Medulla oblongata (tissue), 1 donor: ENCODE results near the gene SORCS2.

Experiments used
- DNase-seq: peaks from one replicate; pipeline ENCODE4 v3.0.0-alpha.2; 2015; ENCODE audit errors: extremely low spot score

Gene SORCS2

GRCh38 chr4:7353846-7354610, 161.7 kb downstream of the SORCS2 start:
- no peak for DNase-seq

GRCh38 chr4:7354927-7355326, 162.6 kb downstream of the SORCS2 start:
- DNase-seq, result no peak

GRCh38 chr4:7355795-7356194, 163.5 kb downstream of the SORCS2 start:
- no peak for DNase-seq

- no peak for DNase-seq
Observed at GRCh38 chr4:7356667-7357310, 164.5 kb downstream of the SORCS2 start.

DNA sequence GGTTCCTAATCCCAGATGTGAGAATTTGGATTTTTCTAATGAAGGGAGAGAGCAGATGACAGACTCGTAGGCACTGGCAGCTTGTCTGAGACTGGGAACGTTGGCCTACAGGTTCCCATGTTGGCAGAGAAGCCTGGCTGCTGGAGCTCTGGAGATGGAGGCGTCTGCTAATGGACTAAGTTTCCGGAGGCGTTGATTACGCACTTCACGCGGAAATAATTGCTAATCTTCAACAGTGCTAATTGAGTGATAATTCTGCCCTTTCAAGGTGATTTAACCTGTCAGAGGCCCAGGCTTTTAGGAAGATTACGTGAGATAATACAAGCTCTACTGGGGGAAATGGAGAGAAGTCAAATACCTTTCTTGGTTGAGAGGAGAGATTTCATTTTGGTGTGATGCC, 165.0 kb downstream of the SORCS2 start:
- DNase-seq, result no peak

DNA sequence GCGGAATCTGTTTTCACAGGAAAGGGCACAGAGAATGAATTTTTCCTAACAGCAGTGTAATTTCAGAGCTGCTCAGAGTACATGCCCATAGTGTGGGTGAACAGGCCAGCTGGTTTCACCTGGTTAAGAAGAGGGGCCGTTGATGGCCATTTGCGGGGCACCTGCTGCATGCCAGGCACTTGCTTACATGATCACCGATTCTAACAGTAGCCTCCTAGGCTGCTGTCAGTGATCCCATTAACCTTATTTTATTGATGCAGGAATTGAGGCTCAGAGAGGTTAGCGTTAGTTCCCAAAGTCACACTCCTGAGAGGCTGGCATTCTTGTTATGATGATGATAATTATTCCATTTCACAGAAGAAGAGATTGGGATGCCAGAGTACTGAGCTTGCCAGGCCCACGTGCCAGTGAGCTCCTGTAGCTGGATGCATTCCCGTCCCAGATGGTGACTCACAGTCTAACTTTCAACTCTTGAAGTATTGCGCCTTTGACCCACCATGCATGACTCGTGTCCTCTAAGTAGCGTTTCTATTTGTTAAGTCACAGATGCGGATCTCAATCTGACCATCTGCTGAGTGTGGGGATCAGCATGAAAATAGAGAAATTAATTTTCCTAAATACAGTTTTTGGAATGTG, 165.9 kb downstream of the SORCS2 start:
- peak; percentile 44 for DNase-seq

DNA sequence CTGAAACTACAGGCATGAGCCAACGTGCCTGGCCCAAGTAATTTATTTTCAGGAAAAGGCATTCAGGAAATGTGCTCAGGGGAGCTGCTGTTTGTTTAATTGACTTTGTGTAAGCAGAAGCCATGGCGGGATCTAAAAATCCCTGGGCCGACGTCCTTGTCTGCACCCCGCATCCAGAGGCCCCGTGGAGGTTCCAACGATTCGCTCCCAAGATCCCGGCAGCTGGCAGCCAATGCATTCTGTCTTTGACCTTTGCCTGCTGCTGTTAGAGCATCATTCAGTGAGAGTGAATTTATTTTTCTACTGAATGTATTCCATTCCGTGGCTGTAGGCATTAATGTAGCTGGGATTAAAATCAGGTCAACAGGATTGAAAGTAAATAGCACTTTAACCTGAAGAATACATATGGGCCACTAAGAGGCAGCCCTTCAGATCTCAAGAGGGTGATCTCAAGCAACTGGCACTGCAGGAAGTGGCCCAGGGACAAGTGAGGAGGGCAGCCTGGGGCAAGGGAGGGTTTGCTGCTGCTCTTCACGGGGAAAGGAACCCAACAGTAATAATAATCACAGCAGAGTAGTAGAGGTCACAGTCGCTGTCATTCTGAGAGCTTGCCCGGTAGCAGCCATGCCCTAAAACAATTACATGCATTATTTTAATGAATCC, 167.2 kb downstream of the SORCS2 start:
- no peak for DNase-seq

DNA sequence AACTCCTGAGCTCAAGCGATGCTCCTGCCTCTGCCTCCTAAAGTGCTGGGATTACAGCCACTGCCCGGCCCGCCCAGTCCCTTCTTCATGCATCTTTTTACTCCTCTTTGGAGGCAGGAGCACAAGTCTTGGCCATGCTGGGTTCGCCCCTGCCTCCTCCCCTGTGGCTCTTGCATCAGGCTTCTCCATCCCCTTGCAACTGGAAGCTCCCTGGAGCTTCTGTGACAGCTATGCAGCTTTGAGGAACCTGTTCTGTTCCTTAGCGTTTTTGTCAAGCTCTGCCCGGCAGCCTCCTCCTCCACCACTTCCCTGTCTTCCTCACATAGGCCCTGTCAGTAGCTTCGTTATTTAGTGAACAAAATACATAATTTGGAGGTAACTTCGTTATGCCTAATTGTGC, 168.5 kb downstream of the SORCS2 start:
- no peak for DNase-seq

DNA sequence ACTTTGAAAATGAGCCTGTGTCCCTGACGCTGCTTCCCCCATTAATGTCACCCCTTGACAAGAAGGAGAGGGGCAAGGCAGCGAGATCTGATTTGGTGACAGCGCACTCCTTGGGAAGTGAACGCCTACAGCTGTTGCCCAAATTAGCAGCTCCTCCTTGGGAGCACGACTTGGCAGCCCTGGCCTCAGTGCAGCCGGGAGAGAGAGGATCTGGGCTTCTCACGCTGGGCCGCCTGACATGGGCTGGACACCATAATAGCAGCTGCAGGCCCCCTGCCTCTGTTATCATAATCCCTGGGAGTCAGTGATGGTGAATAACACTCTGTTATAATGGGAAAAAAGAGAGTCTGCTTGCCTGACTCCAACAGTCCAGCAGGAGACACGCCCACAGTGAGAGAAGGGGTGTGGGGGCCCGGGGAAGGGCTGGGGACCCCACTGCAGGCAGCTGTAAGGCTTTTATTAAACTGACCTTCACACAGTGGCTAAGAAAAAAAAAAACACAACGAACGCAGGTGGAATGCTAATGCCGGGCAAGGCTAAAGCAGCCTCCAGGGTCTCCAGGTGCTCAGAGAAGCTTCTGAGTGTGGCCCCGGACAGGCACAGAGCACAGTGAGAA, 169.1 kb downstream of the SORCS2 start:
- no peak for DNase-seq

DNA sequence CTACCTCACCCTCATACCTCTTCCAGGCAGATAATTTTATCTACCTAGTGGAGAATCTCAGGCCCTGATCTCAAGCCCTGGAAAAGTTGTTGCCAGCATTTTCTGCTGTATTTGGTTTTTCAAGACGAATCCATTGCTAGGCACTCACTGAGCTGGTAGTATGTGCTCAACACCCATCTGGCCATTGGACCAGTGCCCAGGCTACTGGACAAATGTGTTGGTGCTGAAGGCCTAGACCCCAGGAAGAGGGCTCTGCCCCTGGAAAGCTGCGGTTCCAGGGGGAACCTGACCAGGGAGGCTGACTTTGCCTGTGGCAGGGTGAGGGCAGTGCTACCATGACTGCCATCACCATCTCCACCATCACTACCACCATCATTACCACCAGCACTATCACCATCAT, 170.0 kb downstream of the SORCS2 start:
- no peak for DNase-seq

GRCh38 chr4:7362862-7363430, 170.6 kb downstream of the SORCS2 start:
- no peak for DNase-seq

GRCh38 chr4:7364979-7365378, 172.6 kb downstream of the SORCS2 start:
- DNase-seq, result no peak

DNA sequence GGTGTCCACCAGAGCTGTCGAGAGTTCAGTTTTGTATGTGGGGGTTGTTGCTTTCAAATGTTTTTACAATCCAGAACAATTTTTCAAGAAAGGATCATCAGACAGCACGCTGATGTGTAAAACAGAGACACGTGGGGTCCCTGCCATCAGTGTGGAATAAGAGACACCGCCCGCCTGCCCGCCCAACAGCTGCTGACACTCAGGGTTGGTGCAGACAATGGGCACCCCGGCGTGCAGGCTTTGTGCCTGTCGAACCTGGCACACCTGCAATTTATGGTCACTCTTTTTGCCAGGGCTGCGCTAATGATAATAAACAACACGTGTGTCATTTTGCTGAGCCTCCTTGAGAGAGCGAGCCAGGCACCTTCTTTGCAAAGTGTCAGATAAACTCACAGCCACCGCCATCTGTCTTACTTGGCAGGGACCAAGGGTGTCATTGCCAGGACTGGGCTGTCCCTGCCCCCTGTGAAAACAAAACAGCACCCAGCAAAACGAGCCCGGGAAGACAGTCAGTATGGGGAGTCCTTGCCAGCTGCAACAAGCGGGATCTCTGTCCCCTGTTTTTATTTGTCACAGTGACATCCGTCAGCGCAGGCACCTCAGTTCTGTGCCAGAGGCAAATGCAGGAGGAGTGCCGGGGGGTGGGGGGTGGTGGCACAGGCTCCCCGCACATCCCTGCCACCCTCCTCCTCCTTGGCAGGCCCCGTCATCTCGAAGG, 173.3 kb downstream of the SORCS2 start:
- DNase-seq, result peak; percentile 89

DNA sequence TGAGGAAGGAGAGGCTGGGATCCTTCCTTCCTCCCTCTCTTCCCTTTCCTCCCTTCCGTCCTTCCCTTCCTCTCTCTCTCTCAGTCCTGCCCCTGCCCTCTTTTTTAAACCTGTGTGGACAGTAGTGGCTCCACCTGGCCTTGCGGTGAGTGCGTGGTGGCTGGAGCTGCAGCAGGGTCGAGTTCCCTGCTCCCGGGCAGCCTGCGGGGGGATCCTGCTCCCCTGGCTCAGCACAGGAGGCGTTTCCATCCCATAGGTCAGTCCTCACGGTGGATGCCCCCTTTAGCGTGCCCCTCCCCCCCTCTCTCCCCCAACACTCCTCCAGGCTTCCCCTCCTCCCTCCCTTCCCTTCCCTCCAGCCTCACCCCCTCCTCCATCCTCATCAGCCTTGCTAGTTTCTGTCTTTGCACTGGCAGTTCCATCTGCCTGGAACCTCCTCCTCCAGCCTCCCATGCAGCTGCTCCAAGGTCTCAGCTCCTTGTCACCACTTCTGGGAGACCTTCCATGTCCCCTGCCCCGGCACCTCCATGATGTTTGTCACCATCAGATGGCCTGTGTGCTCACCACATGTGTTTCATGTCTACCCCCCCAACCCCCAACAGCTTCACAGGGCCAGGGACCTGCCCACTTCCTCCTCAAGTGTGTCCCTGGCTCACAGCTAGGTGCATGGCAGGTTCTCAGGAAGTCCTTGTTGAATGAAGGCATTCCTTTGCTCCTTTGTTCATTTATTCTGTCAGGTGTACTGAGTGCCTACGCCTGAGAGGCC, 174.0 kb downstream of the SORCS2 start:
- no peak for DNase-seq

- no peak for DNase-seq
Observed at GRCh38 chr4:7366954-7367353, 174.6 kb downstream of the SORCS2 start.

DNA sequence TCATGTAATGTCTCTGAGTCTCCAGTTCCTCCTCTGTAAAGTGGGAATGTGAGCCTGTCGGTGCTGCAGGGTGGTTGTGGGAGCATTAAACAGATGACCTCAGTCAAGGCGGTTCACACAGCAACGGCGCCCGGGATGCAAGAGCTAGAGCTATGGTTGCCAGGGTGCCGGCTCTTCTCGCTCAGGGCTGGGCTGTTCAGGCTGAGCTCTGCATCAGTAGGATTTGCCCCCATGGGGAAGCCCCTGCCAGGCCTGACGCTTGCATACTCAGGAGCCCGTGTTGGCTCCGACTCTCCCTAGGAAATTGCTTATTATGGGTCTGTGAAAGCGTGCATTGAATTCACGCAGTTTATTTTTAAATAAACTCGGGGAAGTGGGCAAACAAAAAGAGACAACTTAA, 175.1 kb downstream of the SORCS2 start:
- DNase-seq, result no peak

- no peak for DNase-seq
Observed at GRCh38 chr4:7367864-7368277, 175.5 kb downstream of the SORCS2 start.

GRCh38 chr4:7368296-7368695, 176.0 kb downstream of the SORCS2 start:
- DNase-seq, result no peak

DNA sequence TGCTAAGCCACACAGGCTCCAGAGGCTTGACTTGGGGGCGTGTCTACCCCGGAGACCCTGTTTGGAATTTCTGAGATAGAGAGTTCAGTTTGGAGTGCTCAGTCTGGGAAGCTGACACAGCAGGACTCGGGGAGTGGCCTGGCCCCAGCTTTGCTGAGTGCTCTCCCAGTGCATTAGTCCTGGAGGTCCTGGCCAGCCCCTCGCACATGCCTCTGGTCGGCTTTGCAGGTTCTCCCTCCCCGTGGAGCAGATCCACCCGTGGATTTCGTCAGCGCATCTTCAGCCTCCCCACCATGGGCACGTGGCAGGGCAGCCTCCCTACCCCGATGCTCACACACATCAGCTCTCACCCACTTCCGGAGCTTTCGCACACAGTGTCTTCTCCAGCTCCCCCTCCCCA, 177.2 kb downstream of the SORCS2 start:
- DNase-seq, result no peak

GRCh38 chr4:7370038-7370437, 177.7 kb downstream of the SORCS2 start:
- no peak for DNase-seq
